Skeletal muscle tissue (tissue), 4 donors: Measurements from ENCODE around the gene DENND1A. TPM values are rescaled to one million over a fixed set of nuclear protein-coding genes. Genes with fewer than 3 reads are reported as not detected.

ENCODE experiments used
- H3K27ac ChIP-seq: one replicate; pipeline ENCODE4 v1.7.0; 2013; ENCODE audit warnings: mild to moderate bottlenecking, low read depth, low read length, inconsistent platforms
- H3K27me3 ChIP-seq, 3 donors: one replicate each; pipeline ENCODE4 v1.7.0; 2013; ENCODE audit warnings: low read length in 3 of 3; ENCODE audit not compliant: control insufficient read depth in 3 of 3, insufficient read depth in 3 of 3
- H3K36me3 ChIP-seq, 3 donors: one replicate each; pipeline ENCODE4 v1.7.0; 2013; ENCODE audit warnings: low read length in 3 of 3; ENCODE audit not compliant: control insufficient read depth in 3 of 3, insufficient read depth in 3 of 3
- H3K4me1 ChIP-seq, 3 donors: one replicate each; pipeline ENCODE4 v1.7.0; 2013; ENCODE audit warnings: low read length in 3 of 3, mild to moderate bottlenecking in 3 of 3; ENCODE audit not compliant: control insufficient read depth in 3 of 3, insufficient read depth in 3 of 3
- H3K4me3 ChIP-seq, 3 donors: one replicate each; pipeline ENCODE4 v1.7.0; 2013; ENCODE audit warnings: low read length in 3 of 3
- H3K9ac ChIP-seq, 3 donors: one replicate each; pipeline ENCODE4 v1.7.0; 2013; ENCODE audit warnings: low read length in 3 of 3, mild to moderate bottlenecking in 3 of 3, moderate library complexity in 2 of 3, low read depth in 1 of 3
- H3K9me3 ChIP-seq, 3 donors: one replicate each; pipeline ENCODE4 v1.7.0; 2013; ENCODE audit warnings: low read length in 3 of 3; ENCODE audit not compliant: control insufficient read depth in 3 of 3
- total RNA-seq: library from RNA; depleted of rRNA; stranded (reverse); fragments of >200 nt; gene quantifications from one replicate; pipeline ENCODE4 v1.2.3, GENCODE V29; 2014
- donor health status: Osteomylitis.

DENND1A gene
- total RNA-seq, 1 donor from 2014 or later = 23.5 TPM

DNA sequence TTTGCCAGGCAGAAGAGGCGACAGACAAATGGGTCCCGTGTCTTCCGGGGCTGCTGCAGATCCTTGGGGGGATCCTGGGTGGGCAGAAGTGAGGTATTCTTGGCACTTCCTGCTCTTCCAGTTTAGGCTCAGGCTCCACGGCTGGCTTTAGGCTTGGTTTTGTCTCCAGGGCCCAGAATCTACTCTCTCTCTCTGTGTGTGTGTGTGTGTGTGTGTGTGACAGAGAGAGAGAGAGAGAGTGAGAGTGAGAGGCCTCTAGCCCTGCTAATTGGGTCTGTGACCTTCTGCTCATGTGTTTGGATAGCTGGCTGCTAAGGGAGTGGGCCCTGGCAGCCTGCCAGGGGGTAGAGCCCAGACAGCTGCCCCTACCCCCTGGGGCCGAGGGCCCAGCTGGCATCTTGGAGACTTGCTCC, 534.6 kb downstream of the DENND1A start:
- no peaks in the 10 kb centered on the region for H3K36me3 ChIP-seq
- no peaks in the 10 kb centered on the region for H3K4me1 ChIP-seq
- no peak overlapping the region for H3K9ac ChIP-seq
- peaks cover 0 to 2% (median 0%) of the 10 kb centered on the region in 3 donors for H3K9me3 ChIP-seq
- no peak overlapping the region for H3K27ac ChIP-seq
- no peaks in the 10 kb centered on the region for H3K27me3 ChIP-seq
- H3K4me3 ChIP-seq = no peak overlapping the region

DNA sequence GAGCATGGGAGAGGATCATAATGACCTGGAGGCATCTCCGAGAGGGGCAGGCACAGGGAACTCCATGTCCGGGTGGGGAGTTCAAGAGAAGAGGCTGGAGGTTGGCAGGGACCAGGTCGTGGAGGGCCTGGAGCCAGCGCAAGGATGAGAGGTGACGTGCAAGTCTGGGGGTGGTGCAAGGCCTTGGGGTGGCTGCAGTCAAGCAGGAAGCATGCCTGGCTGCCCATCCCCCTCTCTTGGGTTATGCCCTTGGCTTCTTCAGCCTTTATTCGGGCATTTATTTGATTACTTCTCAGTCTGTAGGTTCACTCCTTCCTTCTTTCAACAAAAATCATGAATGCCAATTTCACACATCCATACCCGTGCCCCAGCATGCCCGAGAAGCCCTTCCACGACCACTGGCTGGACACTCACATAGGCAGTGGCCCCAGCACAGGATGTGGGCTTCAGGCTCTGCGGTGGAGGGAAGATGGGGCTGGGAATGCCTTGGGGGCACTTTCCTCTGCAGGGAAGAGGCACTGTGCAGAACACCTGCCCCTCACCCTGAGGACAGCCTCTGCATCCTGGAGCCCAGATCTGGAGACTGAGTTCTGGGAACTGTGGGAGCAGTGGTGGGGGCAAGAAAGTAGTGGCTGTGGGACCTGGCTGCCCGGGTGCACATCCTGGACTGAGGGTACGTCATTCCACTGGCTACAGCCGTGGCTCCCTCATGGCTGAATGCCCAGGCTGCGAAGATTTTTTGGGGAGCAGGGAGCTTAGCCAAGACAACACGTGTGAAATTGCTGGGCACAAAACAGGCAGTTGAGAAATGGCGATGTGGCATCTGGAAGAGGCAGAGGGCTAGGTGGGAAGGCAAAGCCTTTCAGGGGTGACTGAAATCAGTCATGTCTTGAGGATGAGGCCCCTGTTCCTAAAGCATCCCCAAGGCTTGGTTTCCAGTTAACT, 535.4 kb downstream of the DENND1A start:
- H3K4me1 ChIP-seq = no peaks in the 10 kb centered on the region
- no peak overlapping the region for H3K4me3 ChIP-seq
- H3K9me3 ChIP-seq = peaks cover 0 to 2% (median 0%) of the 10 kb centered on the region in 3 donors
- no peak overlapping the region for H3K9ac ChIP-seq
- no peak overlapping the region for H3K27ac ChIP-seq
- H3K27me3 ChIP-seq = no peaks in the 10 kb centered on the region
- no peaks in the 10 kb centered on the region for H3K36me3 ChIP-seq

DNA sequence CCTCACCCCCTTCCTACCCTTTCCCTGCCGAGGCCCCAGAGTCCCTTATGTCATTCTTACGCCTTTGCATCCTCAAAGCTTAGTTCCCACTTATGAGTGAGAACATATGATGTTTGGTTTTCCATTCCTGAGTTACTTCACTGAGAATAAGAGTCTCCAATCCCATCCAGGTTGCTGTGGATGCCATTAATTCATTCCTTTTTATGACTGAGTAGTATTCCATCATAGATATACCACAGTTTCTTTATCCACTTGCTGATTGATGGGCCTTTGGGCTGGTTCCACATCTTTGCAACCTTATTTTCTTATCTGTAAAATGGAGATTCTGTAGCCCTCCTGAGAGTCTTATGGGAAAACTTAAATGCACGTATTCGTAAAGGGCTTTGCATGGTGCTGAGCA, 537.1 kb downstream of the DENND1A start:
- no peak overlapping the region for H3K27ac ChIP-seq
- no peak overlapping the region for H3K4me3 ChIP-seq
- peaks cover 0 to 2% (median 0%) of the 10 kb centered on the region in 3 donors for H3K9me3 ChIP-seq
- H3K9ac ChIP-seq = no peak overlapping the region
- no peaks in the 10 kb centered on the region for H3K27me3 ChIP-seq
- H3K4me1 ChIP-seq = no peaks in the 10 kb centered on the region
- H3K36me3 ChIP-seq = no peaks in the 10 kb centered on the region

DNA sequence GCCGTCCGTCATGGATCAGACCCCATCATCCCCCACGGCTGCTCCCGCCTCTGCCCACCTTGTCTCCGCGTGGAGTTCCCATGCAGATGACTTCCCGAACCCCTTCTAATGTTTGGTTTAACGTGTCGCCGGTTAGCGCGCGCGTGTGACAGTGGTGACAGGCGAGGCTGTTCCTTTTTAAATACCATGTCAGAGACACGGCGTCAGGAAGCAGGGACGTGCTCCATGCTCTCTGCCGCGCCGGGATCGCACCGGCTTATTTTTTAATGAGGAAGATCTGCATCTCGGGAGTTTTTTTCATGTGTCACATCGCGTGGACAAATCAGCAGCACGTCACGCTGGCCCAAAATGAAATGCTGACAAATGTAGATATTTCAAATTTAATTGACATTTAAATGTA, 538.0 kb downstream of the DENND1A start:
- Histone ChIP-seq H3K27ac (no peak overlapping the region), H3K4me3 (no peak overlapping the region), H3K9me3 (peaks cover 0 to 2% (median 0%) of the 10 kb centered on the region in 3 donors), H3K4me1 (no peaks in the 10 kb centered on the region), H3K36me3 (no peaks in the 10 kb centered on the region), H3K9ac (no peak overlapping the region), H3K27me3 (no peaks in the 10 kb centered on the region)

DNA sequence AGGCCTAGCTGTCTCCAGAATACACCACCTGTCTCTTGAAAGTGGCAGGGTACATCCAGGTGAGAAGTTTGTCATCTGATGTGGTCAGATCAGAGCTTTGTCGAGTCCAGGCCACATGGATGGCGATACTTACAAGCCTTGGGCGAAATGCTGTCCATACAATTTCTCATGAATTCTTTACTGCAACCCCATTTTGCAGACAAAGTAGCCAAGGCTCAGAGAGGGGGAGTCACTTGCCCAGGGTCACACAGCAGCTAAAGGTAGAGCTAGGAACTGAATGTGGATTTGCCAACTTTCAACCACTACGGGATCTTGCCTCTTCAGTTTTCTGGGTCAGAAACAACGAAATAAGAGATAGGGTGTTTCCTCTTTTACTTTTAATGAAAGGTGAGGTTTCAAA, 538.7 kb downstream of the DENND1A start:
- Histone ChIP-seq H3K36me3 (no peaks in the 10 kb centered on the region), H3K4me3 (no peak overlapping the region), H3K27ac (no peak overlapping the region), H3K27me3 (no peaks in the 10 kb centered on the region), H3K4me1 (no peaks in the 10 kb centered on the region), H3K9me3 (peaks cover 0 to 2% (median 0%) of the 10 kb centered on the region in 3 donors), H3K9ac (no peak overlapping the region)

DNA sequence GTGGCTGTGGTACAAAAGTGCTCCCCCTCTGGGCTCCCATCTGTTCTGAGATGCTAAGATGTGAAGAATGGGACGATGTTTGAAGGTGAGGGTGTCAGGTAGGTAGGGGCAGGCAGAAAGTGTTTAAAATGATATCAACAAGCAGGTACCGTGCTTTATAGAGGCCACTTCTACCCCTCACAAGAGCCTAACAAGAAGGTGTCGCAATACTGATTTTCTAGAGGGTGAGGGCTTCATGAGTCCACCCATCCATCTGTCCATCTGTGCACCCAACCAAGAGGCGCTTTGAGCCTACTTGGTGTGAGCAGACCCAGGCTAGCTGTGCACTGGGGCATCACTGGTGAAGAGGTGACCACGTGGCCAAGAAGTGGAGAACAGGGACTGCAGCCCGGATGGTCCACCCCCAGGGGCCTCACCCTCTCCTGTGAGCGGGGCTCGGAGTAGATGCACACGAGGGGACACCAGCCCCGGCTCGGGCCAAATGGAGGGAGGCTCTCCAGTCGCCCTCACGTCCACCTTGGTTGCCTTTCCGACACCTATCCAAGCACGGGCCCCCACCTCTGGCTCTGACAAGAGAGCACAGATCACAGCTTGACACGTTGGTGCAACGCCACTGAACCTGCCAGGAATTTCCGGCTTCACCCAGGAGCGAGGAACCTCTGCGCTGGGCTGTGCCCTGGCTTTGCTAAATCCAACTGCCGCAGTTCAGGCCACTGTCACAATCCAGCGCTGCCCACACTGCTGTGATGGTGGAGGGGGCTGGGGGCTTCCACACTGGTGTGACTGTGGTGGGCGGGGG, 539.4 kb downstream of the DENND1A start:
- Histone ChIP-seq H3K27me3 (no peaks in the 10 kb centered on the region), H3K36me3 (no peaks in the 10 kb centered on the region)

DNA sequence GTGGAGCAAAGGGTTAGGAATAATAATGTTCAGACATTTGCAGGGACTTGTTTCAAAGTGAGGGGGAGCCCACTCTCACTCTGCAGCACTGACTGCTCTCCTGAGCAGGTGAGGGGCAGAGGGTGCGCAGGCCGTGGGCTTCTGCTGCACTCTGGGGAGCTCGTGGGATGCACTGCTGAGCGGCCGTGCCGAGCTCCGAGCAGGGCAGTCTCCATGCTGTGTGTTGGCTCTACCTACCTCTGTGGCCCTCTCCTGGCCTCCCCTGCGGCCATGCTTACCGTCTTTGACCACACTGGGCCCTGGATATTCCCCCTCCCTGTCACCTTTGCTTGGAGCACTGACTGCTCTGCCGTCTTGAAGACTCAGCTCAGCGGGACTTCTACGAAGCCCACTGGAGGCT, 540.2 kb downstream of the DENND1A start:
- no peak overlapping the region for H3K27ac ChIP-seq
- no peak overlapping the region for H3K4me3 ChIP-seq
- peaks cover 0 to 2% (median 0%) of the 10 kb centered on the region in 3 donors for H3K9me3 ChIP-seq
- no peaks in the 10 kb centered on the region for H3K4me1 ChIP-seq
- no peaks in the 10 kb centered on the region for H3K27me3 ChIP-seq
- H3K36me3 ChIP-seq = no peaks in the 10 kb centered on the region
- no peak overlapping the region for H3K9ac ChIP-seq

More for the DNA sequence above, 539.4 kb downstream of the DENND1A start:
- Histone ChIP-seq H3K9me3 (peaks cover 0 to 2% (median 0%) of the 10 kb centered on the region in 3 donors), H3K9ac (no peak overlapping the region), H3K4me1 (no peaks in the 10 kb centered on the region), H3K4me3 (no peak overlapping the region), H3K27ac (no peak overlapping the region)

DNA sequence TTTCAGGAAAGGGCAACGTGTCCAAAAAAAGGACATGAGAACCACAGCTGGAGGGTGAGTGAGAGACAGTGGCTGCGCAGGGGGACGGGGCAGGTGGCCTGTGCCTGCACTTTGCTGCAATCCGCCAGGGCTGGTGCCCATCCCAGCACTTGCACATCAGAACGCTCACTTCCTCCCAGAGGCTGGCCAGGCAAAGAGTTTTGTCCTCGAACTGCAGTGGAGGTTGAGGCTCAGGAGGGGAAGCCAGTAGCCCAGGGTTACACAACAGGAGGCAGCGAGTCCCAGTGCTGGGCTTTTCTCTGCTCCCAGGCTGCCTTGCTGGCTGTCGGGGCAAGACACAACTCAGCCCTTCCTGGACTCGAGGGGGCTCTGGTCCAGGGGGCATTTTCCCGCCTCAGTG, 540.9 kb downstream of the DENND1A start:
- Histone ChIP-seq H3K4me1 (no peaks in the 10 kb centered on the region), H3K27ac (no peak overlapping the region), H3K36me3 (no peaks in the 10 kb centered on the region), H3K27me3 (no peaks in the 10 kb centered on the region), H3K9me3 (peaks cover 0 to 2% (median 0%) of the 10 kb centered on the region in 3 donors), H3K4me3 (no peak overlapping the region), H3K9ac (no peak overlapping the region)

DNA sequence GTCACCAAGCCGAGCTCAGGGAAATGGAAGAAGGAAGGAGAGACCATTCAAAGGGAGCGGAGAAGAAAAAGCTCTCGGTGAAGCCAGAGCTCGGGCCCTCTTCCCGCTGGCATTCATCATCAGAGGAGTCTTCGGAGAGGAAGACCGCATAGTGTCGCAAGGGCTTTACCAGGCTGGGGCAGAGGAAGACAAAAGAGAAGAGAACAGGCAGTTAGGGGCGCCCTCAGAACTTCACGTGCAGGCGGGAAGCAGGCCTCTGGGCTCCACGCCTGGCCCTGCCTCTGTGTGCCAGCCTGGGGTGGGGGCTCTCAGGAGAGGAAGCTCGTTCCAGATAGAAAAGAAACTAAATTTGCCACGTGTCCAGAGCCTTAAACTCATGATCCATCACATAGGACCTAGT, 542.2 kb downstream of the DENND1A start:
- H3K9ac ChIP-seq = no peak overlapping the region
- no peaks in the 10 kb centered on the region for H3K9me3 ChIP-seq
- no peak overlapping the region for H3K27ac ChIP-seq
- H3K4me3 ChIP-seq = no peak overlapping the region
- H3K36me3 ChIP-seq = peaks cover 0 to 7% (median 2%) of the 10 kb centered on the region in 3 donors
- no peaks in the 10 kb centered on the region for H3K27me3 ChIP-seq
- H3K4me1 ChIP-seq = no peaks in the 10 kb centered on the region
